Fibroblast of lung (primary cell): Measurements from ENCODE around the gene KLRK1. TPM values are rescaled to one million over a fixed set of nuclear protein-coding genes. Genes with fewer than 3 reads are reported as not detected.
A peak's percentile ranks its signal among the peaks of the same experiment; 100 is the strongest.
"Not testable (repeated sequence)": the region's sequence is repeated elsewhere in the genome, so short reads cannot be mapped to it uniquely, and the experiment has no call there.

Experiments used
- DNase-seq, 2 donors: peaks; one replicate each; pipeline versions ENCODE4 v3.0.0 to v3.0.0-alpha.2; 2010; ENCODE audit warnings: low read depth in 2 of 2
- H2AFZ ChIP-seq: 2 replicates; pipeline ENCODE4 v1.5.1; 2012; ENCODE audit warnings: low read length, control low read depth, inconsistent platforms
- H3K27ac ChIP-seq: 2 replicates; pipeline ENCODE4 v1.5.1; 2011; ENCODE audit warnings: low read length, control low read depth; ENCODE audit not compliant: insufficient read depth
- H3K27me3 ChIP-seq: 2 replicates; pipeline ENCODE4 v1.5.1; 2011; ENCODE audit warnings: mild to moderate bottlenecking, low read length; ENCODE audit not compliant: control insufficient read depth, insufficient read depth
- H3K36me3 ChIP-seq: 2 replicates; pipeline ENCODE4 v1.5.1; 2011; ENCODE audit warnings: low read length; ENCODE audit not compliant: control insufficient read depth, insufficient read depth
- H3K4me1 ChIP-seq: 2 replicates; pipeline ENCODE4 v1.5.1; 2011; ENCODE audit warnings: low read length; ENCODE audit not compliant: control insufficient read depth, insufficient read depth; ENCODE audit errors: extremely low read depth
- H3K4me2 ChIP-seq: 2 replicates; pipeline ENCODE4 v1.5.1; 2011; ENCODE audit warnings: low read length, control low read depth; ENCODE audit not compliant: insufficient read depth; ENCODE audit errors: extremely low read depth
- H3K4me3 ChIP-seq, 4 experiments: fragments of 200-600 bp in 1 of 4; sonication (generic) in 1 of 4; replicated peaks in 1 of 4; 2 replicates each; pipeline ENCODE4 v1.5.1; 2011 to 2016; ENCODE audit warnings: low read length in 4 of 4, low read depth in 3 of 4, mild to moderate bottlenecking in 3 of 4, control low read depth in 2 of 4, inconsistent platforms in 1 of 4, mixed read lengths in 1 of 4; ENCODE audit not compliant: insufficient read depth in 1 of 4; ENCODE audit errors: control extremely low read depth in 1 of 4
- H3K79me2 ChIP-seq: 2 replicates; pipeline ENCODE4 v1.5.1; 2012; ENCODE audit warnings: mild to moderate bottlenecking, low read length, inconsistent platforms; ENCODE audit not compliant: control insufficient read depth, insufficient read depth
- H3K9ac ChIP-seq: 2 replicates; pipeline ENCODE4 v1.5.1; 2011; ENCODE audit warnings: mild to moderate bottlenecking, low read length, control low read depth; ENCODE audit not compliant: insufficient read depth
- H3K9me3 ChIP-seq: 2 replicates; pipeline ENCODE4 v1.5.1; 2012; ENCODE audit warnings: low read depth, low read length; ENCODE audit not compliant: control insufficient read depth, insufficient read depth
- H4K20me1 ChIP-seq: 2 replicates; pipeline ENCODE4 v1.5.1; 2011; ENCODE audit warnings: low read length; ENCODE audit not compliant: control insufficient read depth, insufficient read depth; ENCODE audit errors: extremely low read depth
- CTCF ChIP-seq, 2 donors: IDR thresholded peaks in 1 of 2; conservative IDR thresholded peaks in 1 of 2; 1 replicate in 1 of 2; 2 replicates in 1 of 2; pipeline ENCODE4 v1.5.1; 2011 to 2012; ENCODE audit warnings: low read length in 2 of 2, control low read depth in 1 of 2, inconsistent platforms in 1 of 2, low read depth in 1 of 2, mild to moderate bottlenecking in 1 of 2
- EZH2 ChIP-seq: IDR thresholded peaks from 2 replicates; pipeline ENCODE4 v1.5.1; 2012; ENCODE audit warnings: low read length, control low read depth, mild to moderate bottlenecking; ENCODE audit errors: missing control alignments
- polyA plus RNA-seq, 2 donors: library from polyadenylated mRNA; depleted of rRNA in 1 of 2; stranded (reverse) in 1 of 2; unstranded in 1 of 2; fragments of >200 nt; gene quantifications; 2 replicates each; pipeline ENCODE4 v1.2.1, GENCODE V29; 2011 to 2012; ENCODE audit warnings: missing spikeins in 1 of 2
- total RNA-seq: library from RNA; depleted of rRNA; stranded (reverse); fragments of >200 nt; gene quantifications from 2 replicates; pipeline ENCODE4 v1.2.1, GENCODE V29; 2014

Gene KLRK1
- total and polyA plus RNA-seq, 2 donors (not counting 1 experiment from before 2014, with no cell fraction given), result not detected

GRCh38 chr12:10422159-10422558 lies 32.3 kb upstream of the KLRK1 start:
- H2AFZ ChIP-seq, H4K20me1 ChIP-seq, H3K4me3 ChIP-seq, H3K79me2 ChIP-seq, H3K4me1 ChIP-seq, H3K27me3 ChIP-seq, H3K9ac ChIP-seq, H3K36me3 ChIP-seq, H3K9me3 ChIP-seq, H3K27ac ChIP-seq, DNase-seq, H3K4me2 ChIP-seq: not testable (repeated sequence)

- not testable (repeated sequence) for H3K79me2 ChIP-seq, H2AFZ ChIP-seq, H3K27ac ChIP-seq, DNase-seq, H3K9me3 ChIP-seq, H4K20me1 ChIP-seq, H3K27me3 ChIP-seq, H3K4me2 ChIP-seq, H3K9ac ChIP-seq, H3K36me3 ChIP-seq, H3K4me3 ChIP-seq, H3K4me1 ChIP-seq
These were observed 30.5 kb upstream of the KLRK1 start, which contains the start of gene KLRC3 for GRCh38 chr12:10420334-10420733. Gene KLRC3 (minus strand): TSS chr12:10420595. CDS start chr12:10420550, 45 bp downstream.

DNA sequence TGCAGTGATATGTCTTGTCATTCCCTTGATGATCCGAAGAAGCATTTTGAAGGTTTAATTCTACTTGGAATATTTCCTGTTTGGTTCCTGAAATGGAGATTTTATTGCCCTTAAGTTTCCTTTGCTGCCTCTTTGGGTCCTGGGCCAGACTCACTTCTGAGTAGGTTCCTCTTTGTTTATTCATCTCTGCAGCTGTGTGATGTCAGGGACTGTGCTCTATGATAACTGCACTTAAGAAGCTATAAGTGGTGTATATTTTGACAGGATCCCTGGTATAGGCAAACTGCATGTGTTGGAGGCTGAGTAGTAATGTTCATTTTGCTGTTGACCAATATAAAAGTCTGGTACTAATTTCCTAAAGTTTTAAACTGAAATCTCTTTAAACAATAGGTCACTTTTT lies 19.6 kb upstream of the KLRK1 start, which contains the start of gene KLRC4:
TSS of gene KLRC4 (minus strand) at position 366 of the 400 bp plus-strand sequence. CDS start at position 184, 182 bp downstream.
- Histone ChIP-seq H3K9me3 (no peaks in the 10 kb centered on the region), H3K4me1 (no peaks in the 10 kb centered on the region), H3K27me3 (no peaks in the 10 kb centered on the region), H3K4me3 (no peak within 1 kb of the TSS), H3K4me2 (no peak within 1 kb of the TSS), H4K20me1 (no peaks in the 10 kb centered on the region), H3K79me2 (no peaks in the 10 kb centered on the region), H3K36me3 (no peaks in the 10 kb centered on the region), H2AFZ (no peak within 1 kb of the TSS), H3K27ac (no peak within 1 kb of the TSS), H3K9ac (no peak within 1 kb of the TSS)
- TF ChIP-seq CTCF (conservative IDR thresholded peaks at IDR 0.05 in 1 of 2, IDR thresholded peaks at IDR 0.05 in 1 of 2; ENCODE audit: low read depth in 1 of 2, low read length in 2 of 2) (no peak), EZH2 (no peak)
- DNase-seq, result peak; percentile 3 to 56

DNA sequence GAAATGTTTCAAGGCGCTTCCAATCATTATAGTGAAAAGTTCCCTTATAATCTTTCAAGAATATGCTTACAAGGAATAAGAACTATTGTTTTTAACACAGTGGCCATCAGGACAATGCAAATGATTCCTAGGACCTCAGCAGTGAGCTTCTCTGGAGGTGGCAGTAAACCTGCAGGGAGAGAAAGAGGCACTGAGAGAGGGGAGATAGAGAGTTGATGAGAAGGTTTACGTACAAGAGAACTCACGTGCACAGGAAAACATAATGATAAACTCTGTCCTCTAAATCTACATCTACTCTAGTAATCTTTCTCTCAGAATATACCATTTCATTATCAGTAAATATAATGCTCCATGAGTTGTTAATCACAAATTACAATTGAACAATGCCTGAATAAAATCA lies 19.0 kb upstream of the KLRK1 start:
- Histone ChIP-seq H3K9ac (no peak overlapping the region), H2AFZ (no peak overlapping the region), H3K4me2 (no peak overlapping the region), H3K4me1 (no peaks in the 10 kb centered on the region), H3K9me3 (no peaks in the 10 kb centered on the region), H3K36me3 (no peaks in the 10 kb centered on the region), H4K20me1 (no peaks in the 10 kb centered on the region), H3K79me2 (no peaks in the 10 kb centered on the region), H3K27ac (no peak overlapping the region), H3K27me3 (no peaks in the 10 kb centered on the region), H3K4me3 (no peak overlapping the region)
- TF ChIP-seq CTCF (conservative IDR thresholded peaks at IDR 0.05 in 1 of 2, IDR thresholded peaks at IDR 0.05 in 1 of 2; ENCODE audit: low read depth in 1 of 2, low read length in 2 of 2), result no peak
- DNase-seq, result no peak
